ENCODE results near the gene ACER3. TPM values are rescaled to one million over a fixed set of nuclear protein-coding genes. Genes with fewer than 3 reads are reported as not detected.
A peak's percentile ranks its signal among the peaks of the same experiment; 100 is the strongest.
"Not testable (repeated sequence)": the region's sequence is repeated elsewhere in the genome, so short reads cannot be mapped to it uniquely, and the experiment has no call there.

The ACER3 gene
- total RNA-seq, 3 donors from 2014 or later = 32.3 to 45.7 (median 39.2) TPM

DNA sequence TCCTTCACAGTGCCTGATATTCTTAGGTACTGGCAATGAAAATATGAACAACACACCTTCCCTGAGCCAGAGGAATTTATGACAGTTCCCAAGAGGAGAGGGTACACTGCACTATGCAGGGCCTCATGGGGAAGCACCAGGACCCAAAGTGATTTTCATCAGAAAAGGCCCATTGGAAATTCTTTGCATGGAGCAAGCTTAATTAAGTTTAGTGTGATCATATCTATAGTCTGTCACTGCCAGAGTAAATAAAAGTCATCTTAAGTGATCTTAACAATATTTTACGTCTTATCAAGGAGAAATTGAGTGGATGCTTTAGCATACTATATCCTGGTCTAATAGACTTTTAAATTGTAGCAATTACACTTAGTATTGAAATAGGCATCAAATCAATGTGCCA lies 86.5 kb downstream of the ACER3 start:
- Histone ChIP-seq H3K4me3 (no peak overlapping the region), H3K9me3 (peaks cover 5% of the 10 kb centered on the region), H3K36me3 (ENCODE audit: low read depth) (no peaks in the 10 kb centered on the region), H3K4me1 (ENCODE audit: low read depth) (no peaks in the 10 kb centered on the region)
- TF ChIP-seq, protein P1, sequence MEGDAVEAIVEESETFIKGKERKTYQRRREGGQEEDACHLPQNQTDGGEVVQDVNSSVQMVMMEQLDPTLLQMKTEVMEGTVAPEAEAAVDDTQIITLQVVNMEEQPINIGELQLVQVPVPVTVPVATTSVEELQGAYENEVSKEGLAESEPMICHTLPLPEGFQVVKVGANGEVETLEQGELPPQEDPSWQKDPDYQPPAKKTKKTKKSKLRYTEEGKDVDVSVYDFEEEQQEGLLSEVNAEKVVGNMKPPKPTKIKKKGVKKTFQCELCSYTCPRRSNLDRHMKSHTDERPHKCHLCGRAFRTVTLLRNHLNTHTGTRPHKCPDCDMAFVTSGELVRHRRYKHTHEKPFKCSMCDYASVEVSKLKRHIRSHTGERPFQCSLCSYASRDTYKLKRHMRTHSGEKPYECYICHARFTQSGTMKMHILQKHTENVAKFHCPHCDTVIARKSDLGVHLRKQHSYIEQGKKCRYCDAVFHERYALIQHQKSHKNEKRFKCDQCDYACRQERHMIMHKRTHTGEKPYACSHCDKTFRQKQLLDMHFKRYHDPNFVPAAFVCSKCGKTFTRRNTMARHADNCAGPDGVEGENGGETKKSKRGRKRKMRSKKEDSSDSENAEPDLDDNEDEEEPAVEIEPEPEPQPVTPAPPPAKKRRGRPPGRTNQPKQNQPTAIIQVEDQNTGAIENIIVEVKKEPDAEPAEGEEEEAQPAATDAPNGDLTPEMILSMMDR (IDR thresholded peaks at IDR 0.05) = no peak
- intact Hi-C loops (cut with DNase I, micrococcal nuclease) = no loop called here
- ATAC-seq (no peak), DNase-seq (no peak)

DNA sequence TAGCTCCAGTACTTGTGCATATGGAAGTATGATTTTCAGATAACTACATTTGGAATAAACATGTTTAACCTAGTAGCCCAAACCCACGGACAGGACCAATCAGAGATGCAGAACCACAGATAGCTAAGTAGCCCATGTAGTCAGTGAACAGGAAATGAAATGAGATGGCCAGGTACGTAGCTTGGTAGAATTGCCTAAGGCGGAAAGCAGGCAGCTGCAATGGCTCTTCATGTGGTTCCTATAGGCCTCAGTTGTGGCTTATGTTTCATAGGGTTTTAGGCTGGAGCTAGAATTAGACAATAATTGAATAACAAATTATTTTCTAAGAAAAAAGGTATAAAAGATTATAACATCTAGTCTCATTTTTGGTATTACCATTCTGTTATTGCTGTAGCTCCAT lies 87.1 kb downstream of the ACER3 start:
- DNase-seq (no peak), ATAC-seq (no peak)
- Histone ChIP-seq H3K36me3 (ENCODE audit: low read depth) (no peaks in the 10 kb centered on the region), H3K9me3 (peaks cover 5% of the 10 kb centered on the region), H3K4me3 (no peak overlapping the region), H3K4me1 (ENCODE audit: low read depth) (no peaks in the 10 kb centered on the region)
- TF ChIP-seq, protein P1 (IDR thresholded peaks at IDR 0.05) = no peak
- intact Hi-C loops (cut with DNase I, micrococcal nuclease) = no loop called here

DNA sequence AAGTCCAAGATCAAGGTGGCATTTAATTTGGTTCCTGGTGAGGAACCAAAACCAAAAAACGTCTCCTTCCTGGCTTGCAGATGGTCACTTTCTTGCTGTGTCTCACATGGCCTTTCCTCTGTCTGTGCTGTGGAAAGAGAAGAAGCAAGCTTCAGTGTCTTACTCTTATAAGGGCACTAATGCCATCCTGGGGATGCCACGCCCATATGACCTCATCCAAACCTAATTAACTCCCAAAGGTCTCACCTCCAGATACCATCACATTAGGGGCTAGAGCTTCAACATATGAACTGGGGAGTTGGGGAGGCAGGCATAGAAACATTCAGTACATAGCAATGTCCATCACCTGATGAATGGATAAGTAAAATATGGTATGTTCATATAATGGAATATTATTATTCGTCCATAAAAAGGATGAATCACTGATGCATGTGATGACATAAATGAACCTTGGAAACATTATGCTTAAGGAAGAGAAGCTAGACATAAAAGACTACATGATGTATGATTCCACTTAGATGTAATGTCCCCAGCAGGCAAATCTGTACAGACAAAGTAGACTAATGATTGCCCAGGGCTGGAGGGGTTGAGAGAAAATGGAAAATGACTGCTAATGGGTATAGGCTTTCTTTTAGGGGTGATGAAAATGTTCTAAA lies 94.9 kb downstream of the ACER3 start:
- Histone ChIP-seq H3K4me1 (ENCODE audit: low read depth) (no peaks in the 10 kb centered on the region), H3K36me3 (ENCODE audit: low read depth) (no peaks in the 10 kb centered on the region), H3K9me3 (no peaks in the 10 kb centered on the region), H3K4me3 (no peak overlapping the region)
- peak; percentile 63 for ATAC-seq
- intact Hi-C loops (cut with DNase I, micrococcal nuclease) = no loop called here
- TF ChIP-seq, protein P1 (IDR thresholded peaks at IDR 0.05) = no peak
- no peak for DNase-seq

DNA sequence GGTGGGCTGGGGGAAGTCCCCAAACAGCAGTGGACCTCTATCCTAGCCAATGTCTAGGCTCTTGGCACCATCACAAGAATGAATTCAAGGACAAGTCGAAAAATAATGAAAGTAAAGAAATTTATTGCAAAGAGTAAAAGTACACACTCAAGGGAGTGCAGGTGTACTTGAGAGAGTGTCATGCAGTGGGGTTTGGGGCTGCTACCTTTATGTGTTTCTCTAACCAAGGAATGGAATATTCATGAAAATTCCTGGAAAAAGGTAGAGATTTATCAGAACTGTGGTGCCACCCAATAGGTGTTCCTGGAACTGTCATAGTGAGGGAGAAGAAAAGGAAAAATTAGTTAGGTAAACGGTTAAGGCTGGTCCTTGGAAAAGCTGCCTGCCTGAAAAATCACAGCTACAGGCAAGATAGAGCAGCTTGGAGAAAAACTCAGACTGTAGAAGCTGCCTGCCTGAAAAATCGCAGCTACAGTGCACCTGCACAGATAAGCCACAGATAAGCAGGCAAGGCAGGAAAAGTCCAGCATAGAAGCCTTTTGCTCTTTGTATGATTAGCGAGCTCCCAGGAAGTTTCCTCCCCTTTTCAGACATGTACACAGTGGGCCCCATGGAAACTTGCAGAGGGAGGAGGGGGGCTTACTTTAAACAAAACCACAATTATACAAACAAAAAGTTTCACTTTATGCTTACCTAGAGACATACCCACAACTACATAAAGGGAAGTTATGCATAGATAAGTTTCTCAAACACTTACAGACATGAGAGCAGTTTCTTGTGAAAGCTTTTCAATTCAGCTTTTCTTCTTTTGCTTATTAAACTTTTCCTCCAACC lies 102.1 kb downstream of the ACER3 start:
- Histone ChIP-seq H3K9me3 (no peaks in the 10 kb centered on the region), H3K4me3 (no peak overlapping the region), H3K4me1 (ENCODE audit: low read depth) (peaks cover 9% of the 10 kb centered on the region), H3K36me3 (ENCODE audit: low read depth) (no peaks in the 10 kb centered on the region)
- peak; percentile 98 for ATAC-seq
- DNase-seq = peak in 1 of 3 donors; percentile 57
- intact Hi-C loops (cut with DNase I, micrococcal nuclease) = no loop called here
- TF ChIP-seq, protein P1 (IDR thresholded peaks at IDR 0.05) = no peak

DNA sequence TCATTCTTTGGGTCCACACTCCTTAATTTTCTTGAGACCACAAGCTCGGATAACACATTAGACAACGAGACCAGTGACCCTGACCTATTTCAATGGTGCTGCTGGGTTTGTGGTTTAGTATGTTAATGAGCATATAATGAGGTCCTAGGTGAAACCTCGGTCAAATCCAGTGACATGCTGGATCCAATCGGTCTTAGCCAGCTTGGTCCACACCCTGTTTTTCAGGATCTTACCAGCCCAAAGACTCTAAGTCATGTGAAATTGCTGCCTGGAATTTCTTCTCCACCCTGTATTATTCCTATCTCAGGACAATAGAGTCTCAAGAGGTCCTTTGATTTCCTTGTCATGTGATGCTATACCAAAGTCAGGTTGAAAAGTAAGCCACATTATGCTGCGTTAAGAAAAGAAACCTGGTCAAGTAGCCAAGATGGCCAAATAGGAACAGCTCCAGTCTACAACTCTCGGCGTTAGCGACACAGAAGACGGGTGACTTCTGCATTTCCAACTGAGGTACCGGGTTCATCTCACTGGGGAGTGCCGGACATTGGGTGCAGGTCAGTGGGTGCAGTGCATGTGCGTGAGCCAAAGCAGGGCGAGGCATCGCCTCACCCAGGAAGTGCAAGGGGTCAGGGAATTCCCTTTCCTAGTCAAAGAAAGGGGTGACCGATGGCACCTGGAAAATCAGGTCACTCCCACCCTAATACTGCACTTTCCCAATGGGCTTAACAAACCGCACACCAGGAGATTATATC lies 102.9 kb downstream of the ACER3 start:
- peak; percentile 87 for ATAC-seq
- H3K36me3 ChIP-seq (ENCODE audit: low read depth); H3K9me3 ChIP-seq; intact Hi-C loops (cut with DNase I, micrococcal nuclease); H3K4me3 ChIP-seq; H3K4me1 ChIP-seq (ENCODE audit: low read depth): not testable (repeated sequence)
- DNase-seq = peak in 2 of 3 donors; percentile 40 to 51

DNA sequence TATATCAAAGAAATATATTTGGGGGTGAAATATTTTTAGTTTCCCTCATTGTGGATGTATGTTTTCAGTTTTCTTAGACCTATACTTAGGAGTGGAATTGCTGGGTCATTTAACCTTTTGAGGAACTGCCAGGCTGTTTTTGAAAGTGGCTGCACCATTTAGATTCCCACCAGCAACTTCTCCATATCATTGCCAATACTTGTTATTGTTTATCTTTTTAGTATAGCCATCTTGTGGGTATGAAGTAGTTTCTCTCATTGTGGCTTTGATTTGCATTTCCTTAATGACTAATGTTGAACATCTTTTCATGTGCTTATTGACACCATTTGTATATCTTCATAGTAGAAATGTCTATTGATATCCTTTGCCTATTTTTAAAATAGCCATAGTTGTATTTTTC lies 111.3 kb downstream of the ACER3 start:
- ATAC-seq (no peak), DNase-seq (no peak)
- Histone ChIP-seq H3K4me1 (ENCODE audit: low read depth) (peaks cover 7% of the 10 kb centered on the region), H3K9me3 (peaks cover 9% of the 10 kb centered on the region), H3K4me3 (no peak overlapping the region), H3K36me3 (ENCODE audit: low read depth) (no peaks in the 10 kb centered on the region)
- intact Hi-C loops (cut with DNase I, micrococcal nuclease) = no loop called here
- TF ChIP-seq, protein P1 (IDR thresholded peaks at IDR 0.05) = no peak
